Fibroblast of peridontal ligament (primary cell): ENCODE measurements around the gene DNAJC7.
A peak's percentile ranks its signal among the peaks of the same experiment; 100 is the strongest.

Source experiments
- DNase-seq: peaks from one replicate; pipeline ENCODE4 v3.0.0-alpha.2; 2010; ENCODE audit errors: extremely low read depth

Gene DNAJC7

DNA sequence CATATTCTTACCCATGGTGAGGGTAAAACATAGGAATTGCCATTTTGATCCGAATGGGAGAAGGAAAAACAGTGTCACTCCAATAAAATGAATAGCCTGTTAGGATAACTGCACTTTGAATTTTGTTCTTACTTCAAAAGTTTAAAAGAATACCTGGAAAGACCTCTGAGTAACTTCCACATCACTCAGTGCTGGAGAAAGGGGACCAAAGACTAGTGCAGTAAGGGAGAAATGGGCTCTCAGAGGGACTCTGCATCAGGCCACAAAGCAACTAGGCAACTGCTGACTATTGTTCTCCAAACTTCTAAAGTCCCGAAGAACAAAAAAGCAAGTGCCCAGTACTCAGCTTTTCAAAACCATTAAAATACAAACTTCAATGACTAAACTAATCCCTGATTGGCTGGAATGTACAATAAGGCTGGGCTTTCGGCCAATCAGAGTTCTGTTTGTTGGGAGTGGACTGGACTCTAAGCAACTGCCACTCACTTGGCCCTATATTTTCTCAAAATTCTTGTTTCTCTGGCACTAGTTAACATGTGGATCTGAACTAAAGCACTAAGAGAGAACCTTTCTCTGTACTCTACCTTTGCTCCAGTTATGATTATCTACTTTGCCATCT, 6.2 kb downstream of the DNAJC7 start:
- DNase-seq: peak; percentile 60

DNA sequence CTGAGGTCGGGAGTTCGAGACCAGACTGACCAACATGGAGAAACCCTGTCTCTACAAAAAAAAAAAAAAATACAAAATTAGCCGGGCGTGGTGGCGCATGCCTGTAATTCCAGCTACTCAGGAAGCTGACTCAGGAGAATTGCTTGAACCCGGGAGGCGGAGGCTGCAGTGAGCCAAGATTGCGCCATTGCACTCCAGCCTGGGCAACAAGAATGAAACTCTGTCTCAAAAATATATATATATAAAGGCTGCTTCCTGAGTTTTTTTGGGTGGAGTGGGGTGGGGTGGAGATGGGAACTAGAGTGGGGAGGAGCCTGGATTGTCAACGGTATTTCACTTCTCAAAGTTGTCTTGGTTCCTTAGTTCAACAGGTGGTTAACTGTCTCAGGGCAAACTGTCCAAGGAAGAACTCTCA, 7.0 kb downstream of the DNAJC7 start:
- DNase-seq: peak; percentile 51

DNA sequence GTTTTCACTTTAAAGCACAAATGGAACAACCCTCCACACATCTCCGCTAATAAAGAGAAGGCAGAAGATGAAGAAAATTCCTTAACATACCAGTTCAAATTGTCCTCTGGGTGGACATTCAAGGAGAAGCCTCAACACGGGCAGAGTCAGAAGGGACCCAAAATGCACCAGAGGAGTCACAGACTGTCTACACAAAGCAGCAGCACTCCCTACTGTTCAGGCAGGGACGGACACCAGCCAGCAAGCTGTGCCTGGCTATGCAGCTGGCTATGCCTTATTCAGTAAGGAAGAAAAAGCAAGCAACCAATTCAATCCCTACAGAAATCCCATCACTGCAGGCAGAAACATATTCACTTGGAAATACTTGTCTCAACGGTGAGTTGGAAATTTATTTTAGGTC, 8.1 kb downstream of the DNAJC7 start:
- DNase-seq: no peak

DNA sequence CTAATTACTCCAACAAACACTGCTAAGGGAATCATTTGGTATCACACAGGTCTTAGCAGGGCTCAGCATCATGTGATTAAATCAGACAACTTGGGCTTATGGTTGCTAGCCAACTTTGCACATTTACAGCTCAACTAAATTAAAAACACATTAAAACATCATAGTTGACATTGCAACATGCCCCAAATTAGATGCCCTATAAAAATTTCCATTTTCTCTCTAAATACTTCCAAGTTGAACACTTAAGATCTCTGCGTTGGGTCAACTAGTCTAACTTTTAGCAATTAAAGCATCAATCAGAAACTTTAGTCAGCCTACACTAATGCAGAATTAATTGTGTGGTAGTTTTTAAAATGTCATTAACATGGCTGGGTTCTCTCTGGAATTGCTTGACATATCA, 12.1 kb downstream of the DNAJC7 start:
- DNase-seq: peak; percentile 54

DNA sequence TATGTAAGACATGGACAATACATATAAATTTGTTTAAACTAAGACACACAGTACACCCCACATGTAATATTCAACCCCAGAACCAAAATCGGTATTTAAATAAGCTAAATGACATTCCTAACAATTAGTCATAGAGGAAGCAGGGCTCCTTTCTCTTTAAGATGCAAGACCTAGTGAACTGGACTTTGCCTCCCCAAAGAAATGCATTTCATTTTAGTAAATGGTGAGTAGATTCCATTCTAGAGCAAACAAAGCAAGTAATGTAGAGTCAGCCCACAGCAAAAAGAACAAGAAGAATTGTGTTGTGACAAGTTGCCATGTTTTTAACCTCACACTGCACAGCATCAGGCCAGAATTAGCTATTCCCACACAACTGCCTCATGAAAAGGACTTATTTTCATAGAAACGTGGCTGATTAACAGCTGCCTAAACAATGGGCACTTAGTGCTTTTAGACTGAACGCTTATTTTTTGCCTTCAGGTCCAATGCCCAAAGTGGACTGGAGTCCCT, 14.4 kb downstream of the DNAJC7 start:
- no peak for DNase-seq

DNA sequence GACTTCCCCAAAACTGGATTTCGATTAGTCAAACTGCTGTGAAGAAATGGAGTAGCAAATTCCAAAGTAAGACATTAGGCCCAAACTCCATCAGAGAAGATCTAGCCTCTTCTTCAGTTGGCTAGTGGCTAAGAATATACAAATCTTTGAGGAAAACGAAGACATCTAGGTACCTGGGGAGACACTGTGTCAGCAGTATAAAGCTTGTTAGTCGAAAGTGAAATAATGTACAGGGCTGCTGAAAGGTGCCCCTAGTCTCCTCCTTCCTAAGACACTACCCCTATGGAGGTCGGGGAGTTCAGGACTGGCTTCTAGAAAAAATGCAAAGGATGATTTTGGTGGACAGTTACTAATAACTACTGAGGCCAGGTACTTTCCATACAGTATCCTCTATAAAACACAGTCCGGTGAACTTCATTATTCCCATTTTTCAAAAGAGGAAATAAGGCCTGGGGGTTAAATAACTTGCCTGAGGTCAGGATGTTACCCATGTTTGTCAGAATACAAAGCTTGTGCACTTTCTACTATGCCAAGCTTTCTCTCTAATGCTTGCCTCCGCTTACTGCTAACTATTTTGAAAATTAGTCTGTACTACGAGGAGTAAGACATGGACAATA, 15.0 kb downstream of the DNAJC7 start:
- DNase-seq: no peak

DNA sequence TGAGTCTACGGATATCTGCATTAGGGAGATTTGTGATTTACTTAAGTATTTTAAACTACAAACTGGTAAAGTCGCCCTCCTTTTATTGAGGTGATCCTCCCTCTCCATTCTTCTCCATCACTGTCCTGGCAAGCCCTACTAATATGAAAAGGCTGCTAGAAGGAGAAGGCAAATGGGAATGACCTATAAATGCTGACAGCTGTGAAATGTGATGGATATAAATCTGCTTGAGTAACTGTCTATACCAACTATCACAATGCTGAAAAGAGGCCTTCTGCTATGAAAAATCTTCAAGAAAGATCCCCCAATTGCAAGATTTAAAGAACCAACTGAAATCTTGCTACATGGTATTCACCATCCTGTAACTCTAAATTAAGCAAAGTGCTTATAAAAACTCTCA, 15.5 kb downstream of the DNAJC7 start:
- DNase-seq: no peak

DNA sequence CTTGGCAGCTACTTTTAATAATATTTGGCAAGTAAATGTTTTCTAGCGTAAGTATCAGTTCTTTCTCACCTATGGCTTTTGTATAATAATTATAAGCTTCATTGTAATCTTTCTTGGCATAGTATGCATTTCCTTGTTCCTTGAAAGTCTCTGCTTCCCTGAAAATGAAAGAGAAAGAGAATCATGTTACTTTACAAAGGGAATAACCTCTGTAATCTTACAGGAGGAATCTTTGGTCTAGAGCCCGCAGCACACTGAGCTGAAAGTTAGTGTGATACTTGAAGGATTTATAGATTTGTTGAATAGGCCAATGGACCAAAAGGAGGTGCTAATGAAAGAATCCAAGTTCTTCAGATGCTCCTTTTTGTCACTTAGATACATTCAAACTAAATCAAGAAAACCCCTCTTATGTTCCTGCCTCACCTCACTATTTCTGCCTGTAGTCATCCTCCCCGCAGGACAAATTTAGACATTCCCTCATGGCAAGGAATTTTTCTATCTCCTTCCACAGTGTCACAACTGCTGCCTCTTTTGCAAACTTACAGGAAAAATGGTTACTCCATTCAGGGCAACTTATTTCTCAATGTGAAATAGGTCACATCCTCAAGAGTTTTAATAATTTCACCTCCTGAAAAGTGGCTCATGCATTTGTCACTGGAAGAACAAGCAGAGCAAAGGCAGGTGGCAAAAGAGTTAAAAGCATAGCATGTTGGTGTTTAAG, 16.7 kb downstream of the DNAJC7 start:
- no peak for DNase-seq

DNA sequence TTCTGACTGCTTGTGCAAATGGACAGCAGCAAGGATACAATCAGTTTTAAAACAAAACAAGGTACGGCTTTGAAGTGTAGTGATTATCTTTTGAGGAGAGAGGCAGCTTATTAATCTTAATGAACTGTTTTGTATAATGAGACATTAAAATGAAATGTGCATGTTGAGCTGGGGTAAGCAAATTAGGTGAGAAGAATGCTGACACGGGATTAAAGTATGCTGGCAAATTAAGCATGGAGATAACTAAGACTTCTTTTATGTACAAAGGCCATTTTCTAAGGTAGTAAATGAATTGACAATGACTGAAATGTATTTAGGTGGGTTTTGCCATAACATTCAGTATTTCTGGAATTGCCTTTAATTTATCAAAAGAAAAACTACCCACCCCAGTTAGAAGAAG, 18.7 kb downstream of the DNAJC7 start:
- no peak for DNase-seq

DNA sequence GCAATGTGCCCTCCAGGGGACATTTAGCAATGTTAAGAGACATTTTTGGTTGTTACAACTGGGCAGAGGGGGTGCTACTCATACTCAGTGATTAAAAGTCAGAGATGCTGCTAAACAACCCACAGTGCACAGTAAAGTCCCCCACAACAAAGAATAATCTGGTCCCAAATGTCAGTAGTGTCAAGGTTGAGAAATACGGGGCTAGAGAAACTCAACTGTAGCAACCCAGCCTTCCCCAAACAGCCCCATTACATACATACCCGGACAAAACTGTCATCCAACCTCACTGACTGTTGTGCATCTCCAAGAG, 20.4 kb downstream of the DNAJC7 start:
- no peak for DNase-seq

DNA sequence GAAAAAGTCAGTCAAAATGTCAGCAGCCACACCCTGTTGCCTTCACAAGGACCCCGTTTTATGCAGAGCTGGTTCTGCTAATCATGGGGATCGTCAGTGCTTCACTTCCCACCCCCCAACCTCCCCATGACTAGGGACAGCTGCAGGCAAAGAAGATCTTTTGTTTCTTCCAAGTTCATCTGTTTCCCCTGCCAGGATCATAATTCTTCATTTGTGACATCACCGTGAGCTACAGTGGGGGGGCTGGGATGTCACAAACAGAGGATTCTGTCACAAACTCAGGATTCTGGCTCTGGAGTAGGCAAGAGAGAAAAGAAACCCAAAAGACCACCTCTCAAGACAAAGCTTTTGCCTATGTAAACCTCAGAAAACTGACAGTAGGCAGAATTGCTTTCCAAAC, 24.7 kb downstream of the DNAJC7 start:
- no peak for DNase-seq

DNA sequence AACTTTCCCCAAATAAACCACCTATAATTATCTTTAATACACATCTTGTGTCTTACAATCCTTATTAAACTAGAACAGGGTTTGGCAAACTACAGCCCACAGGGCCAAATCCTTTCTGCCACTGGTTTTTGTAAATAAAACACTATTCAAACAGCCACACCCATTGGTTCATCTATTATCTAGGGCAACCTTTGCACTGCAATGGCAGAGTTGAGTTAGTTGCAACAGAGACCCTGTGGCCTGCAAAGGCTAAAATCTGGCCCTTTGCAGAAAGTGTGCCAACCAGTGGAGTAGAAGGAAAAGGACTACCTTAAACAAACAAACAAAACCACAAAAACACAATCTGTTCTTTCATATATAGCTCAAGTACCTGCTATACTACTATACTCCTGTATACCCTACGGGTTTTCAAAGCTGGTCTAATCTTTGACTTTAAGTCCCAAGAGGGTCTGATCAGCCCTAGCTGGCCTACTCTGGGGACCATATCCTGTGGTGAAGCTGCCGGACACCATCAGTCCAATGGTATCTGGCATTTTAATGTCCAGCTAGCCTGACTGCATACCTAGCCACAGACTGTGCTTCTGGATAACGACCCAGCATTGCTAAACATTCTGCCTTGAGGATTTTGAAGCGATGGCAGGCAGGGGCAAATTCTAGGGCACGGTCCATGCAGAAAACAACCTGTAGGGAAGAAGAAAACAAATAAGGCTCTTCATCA, 27.4 kb downstream of the DNAJC7 start:
- DNase-seq: no peak

DNA sequence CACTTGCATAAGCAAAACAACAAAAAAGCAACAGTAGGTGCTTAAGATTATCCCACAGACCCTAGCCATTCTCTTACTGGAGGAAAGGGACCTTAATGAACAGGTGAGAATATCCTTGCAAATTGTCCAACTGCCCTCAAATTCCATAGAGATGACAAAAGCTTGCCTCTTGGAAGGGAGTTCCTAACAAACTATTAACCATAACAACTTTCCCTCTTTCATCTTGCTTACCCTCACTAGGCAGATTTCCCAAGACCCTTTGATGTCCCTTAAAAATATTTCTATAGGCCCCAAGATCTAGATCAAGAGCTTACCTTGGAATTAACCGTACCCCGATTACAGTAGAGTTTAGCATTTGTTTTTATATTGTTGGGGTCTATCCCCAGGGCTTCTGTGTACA, 28.8 kb downstream of the DNAJC7 start:
- no peak for DNase-seq

DNA sequence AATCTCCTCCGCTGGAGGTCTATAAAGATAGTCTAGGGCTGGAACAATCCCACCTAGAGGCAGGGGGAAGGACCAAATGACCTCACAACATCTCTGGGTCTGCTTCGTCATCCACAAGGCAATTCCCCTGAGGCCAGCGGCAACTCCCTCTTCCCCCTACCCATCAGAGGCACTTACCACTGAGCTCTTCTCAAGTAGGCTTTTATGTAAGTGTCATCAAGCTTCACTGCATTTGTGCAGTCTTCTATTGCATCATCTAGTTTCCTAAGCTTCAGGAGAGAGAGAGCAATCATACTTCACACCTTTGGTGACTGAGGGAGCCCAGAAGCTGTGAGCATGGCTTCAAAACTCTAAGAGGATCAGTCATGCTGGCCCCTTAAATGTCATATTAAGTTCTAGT, 29.6 kb downstream of the DNAJC7 start:
- no peak for DNase-seq

DNA sequence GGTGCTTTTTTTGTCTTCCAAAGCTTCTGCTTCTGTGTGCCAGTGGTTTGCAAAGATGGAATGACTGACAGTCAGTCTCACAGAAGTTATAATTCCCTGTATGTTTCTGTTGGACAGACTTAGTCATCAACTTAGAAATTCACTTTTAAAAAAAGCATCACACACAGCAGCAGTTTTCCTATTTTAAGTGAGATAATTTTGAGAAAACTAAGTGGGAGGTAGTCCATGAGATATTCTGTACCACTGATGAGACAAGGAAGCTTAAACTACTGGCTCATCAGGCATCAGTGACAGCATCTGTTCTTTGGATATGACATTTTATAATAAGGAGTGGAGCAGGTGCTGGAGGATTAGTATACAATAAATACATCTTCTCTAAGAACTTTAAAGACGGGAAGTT, 30.6 kb downstream of the DNAJC7 start:
- no peak for DNase-seq

DNA sequence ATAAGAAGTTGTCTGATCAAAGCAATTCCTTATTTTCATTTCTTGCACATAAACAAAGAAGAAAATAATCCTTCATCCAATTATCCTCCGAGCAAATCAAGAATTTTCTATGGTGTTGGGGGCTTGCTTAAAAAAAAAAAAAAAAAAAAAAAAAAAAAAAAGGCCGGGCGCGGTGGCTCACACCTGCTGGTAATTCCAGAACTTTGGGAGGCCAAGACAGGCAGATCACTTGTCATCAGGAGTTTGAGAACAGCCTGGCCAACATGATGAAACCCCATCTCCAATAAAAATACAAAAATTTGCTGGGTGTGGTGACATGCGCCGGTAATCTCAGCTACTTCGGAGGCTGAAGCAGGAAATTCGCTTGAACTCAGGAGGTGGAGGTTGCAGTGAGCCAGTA, 31.3 kb downstream of the DNAJC7 start:
- DNase-seq: no peak

DNA sequence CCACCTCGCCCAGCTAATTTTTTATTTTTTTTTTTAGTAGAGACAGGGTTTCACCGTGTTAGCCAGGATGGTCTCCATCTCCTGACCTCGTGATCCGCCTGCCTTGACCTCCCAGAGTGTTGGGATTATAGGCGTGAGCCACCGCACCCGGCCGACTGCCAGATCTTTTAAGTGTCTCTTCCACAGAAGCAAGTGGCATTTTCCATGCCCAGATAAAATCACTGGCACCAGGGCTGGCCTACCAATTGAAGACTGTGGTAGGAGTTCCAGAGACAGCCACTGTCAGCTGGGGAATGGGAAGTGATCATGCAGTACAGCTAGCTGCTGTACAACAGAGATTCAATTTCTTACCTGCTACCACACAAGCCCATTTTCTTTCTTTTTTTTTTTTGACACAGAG, 32.8 kb downstream of the DNAJC7 start:
- DNase-seq: no peak

DNA sequence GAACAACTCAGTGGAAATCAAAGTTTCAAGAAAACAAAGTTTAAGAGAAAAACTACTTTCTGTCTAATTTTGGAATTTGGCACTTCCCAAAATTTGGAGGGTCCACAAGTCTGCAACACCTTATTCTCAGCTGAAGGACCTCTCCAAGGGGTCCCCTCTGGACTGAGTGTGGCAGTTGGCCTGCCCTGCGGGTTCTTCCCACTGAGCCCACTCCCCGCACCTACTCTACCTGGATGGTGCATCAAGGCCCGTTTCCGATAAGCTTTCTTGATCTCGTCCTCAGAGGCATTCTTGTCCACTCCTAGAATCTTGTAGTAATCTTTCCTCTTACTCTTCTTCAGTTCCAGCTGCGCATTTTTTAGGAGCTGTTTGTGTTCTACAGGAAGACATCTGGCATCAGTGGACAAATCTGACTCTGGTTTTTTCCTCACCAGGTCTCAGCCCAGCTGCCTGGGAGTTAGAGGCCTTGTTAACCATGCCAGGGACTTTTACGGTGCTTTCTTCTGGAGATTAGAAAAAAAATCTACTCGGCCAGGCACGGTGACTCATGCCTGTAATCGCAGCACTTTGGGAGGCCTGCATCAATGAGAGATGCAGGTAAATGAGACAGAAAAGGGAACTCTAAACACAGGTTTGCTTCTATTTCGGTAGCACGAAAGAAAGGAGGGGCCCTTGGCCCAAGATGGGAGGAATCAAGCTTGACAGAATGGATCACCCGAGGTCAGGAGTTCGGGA, 35.0 kb downstream of the DNAJC7 start:
- DNase-seq: no peak

DNA sequence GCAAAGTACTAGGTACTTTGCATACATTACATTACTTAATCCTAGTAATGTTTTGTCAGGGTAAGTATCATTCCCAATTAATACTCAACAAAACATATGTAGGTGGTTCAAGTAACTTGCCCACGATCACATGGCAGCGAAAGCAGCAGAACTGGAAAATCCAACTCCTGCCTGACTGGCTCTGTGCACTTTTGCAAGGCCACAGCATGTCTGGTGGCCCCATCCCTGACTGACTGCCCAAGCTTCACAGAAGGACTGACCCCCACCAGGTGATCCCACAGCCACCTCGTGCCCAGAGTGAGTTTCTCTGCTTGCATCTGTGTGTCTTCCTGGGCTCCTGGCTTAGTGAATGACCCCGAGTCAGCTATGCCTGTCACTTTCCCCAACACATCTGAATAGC, 39.2 kb downstream of the DNAJC7 start:
- DNase-seq: no peak

DNA sequence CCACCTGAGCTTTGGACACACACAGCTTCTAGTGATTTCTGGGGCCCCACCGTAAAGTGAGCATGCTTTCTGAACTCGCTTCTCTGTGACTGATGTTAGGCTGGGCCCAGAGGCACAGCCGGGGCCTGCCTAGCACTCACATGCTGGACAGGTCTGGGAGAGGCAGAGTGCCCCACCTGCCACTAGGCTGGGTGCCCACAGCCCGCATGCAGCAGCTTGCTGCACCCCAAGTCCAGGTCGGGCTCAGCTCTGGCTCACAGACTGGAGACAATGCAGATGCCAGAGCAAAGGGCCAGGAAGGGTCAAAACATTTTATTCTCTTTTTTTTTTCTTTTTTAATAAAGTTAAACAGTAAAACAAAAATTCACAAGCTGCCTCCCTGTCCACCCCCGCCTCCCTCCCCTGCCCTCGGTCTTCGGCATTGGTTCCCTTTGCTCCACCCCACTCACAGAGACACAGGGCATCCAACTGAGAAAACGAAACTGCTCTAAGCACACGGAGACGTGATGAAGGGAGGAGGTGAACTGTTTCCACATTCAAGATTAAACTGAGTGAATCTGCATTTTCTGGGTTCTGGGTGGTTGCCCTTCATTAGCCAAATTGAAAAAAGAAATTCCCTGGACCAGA, 41.0 kb downstream of the DNAJC7 start:
- peak; percentile 70 for DNase-seq
